Breast epithelium (tissue), 3 donors: ENCODE measurements around the gene SHTN1.

Experiments used
- CTCF ChIP-seq, 3 donors: fragments of 450-650 bp; IDR thresholded peaks; one replicate each; pipeline ENCODE4 v1.5.1; 2016 to 2017; ENCODE audit warnings: antibody characterized with exemption in 3 of 3, mild to moderate bottlenecking in 3 of 3, moderate library complexity in 3 of 3
- POLR2A ChIP-seq: fragments of 450-650 bp; IDR thresholded peaks from one replicate; pipeline ENCODE4 v1.6.1; 2016; ENCODE audit warnings: antibody characterized with exemption, mild to moderate bottlenecking, moderate library complexity
- POLR2AphosphoS5 ChIP-seq, 3 donors: sonication (generic); formaldehyde crosslinking; IDR thresholded peaks; one replicate each; pipeline ENCODE4 v1.6.1; 2017; ENCODE audit warnings: antibody characterized with exemption in 3 of 3

GRCh38 chr10:116861796-116862195, 143.2 kb downstream of the SHTN1 start:
- no peak for TF ChIP-seq POLR2AphosphoS5 (IDR thresholded peaks at IDR 0.05)
- no peak for TF ChIP-seq POLR2A
- no peak for TF ChIP-seq CTCF (IDR thresholded peaks at IDR 0.05)
